WTC11 (cell line): ENCODE data around the gene ZBTB16. TPM values are rescaled to one million over a fixed set of nuclear protein-coding genes. Genes with fewer than 3 reads are reported as not detected.

ENCODE experiments used
- ATAC-seq: fragments of 200-7000 bp; cut with Tn5 transposase; 2 replicates; pipeline ENCODE4 v1.10.0; 2021; ENCODE audit warnings: mild to moderate bottlenecking, moderate library complexity
- CTCF ChIA-PET: fragments of 300-600 bp; sonication (Branson Sonifier 250); formaldehyde crosslinking; loops from one replicate; lab custom pipeline; 2021; ENCODE audit warnings: antibody characterized with exemption; lab: Charles Lee
- POLR2A ChIA-PET: fragments of 350-600 bp; sonication (Branson Sonifier 250); formaldehyde crosslinking; loops from one replicate; lab custom pipeline; 2021; ENCODE audit warnings: antibody characterized with exemption; lab: Charles Lee
- DNase-seq: peaks from one replicate; pipeline ENCODE4 v3.0.0; 2021; ENCODE audit warnings: low spot score
- H3K27ac Mint-ChIP-seq: 2 replicates; pipeline ENCODE4 v1.8.0; 2021; ENCODE audit warnings: mixed read lengths
- H3K27me3 Mint-ChIP-seq: 2 replicates; pipeline ENCODE4 v1.8.0; 2021; ENCODE audit warnings: low read depth, mild to moderate bottlenecking, moderate library complexity, mixed read lengths
- H3K36me3 Mint-ChIP-seq: 2 replicates; pipeline ENCODE4 v1.8.0; 2021; ENCODE audit warnings: mixed read lengths
- H3K4me1 Mint-ChIP-seq: 2 replicates; pipeline ENCODE4 v1.8.0; 2022; ENCODE audit warnings: mixed read lengths
- H3K4me3 Mint-ChIP-seq: 2 replicates; pipeline ENCODE4 v1.8.0; 2021; ENCODE audit warnings: mild to moderate bottlenecking, moderate library complexity, mixed read lengths
- H3K9me3 Mint-ChIP-seq: 2 replicates; pipeline ENCODE4 v1.8.0; 2021; ENCODE audit warnings: mixed read lengths
- ATF2 ChIP-seq: sonication (generic); formaldehyde crosslinking; IDR thresholded peaks from 2 replicates; pipeline ENCODE4 v1.8.1; 2022; ENCODE audit warnings: low read depth, missing genetic modification reagents, borderline replicate concordance
- CBFB ChIP-seq: sonication (generic); formaldehyde crosslinking; IDR thresholded peaks from 2 replicates; pipeline ENCODE4 v1.8.1; 2022; ENCODE audit warnings: mild to moderate bottlenecking, low read depth, missing genetic modification reagents
- E2F4 ChIP-seq: sonication (generic); formaldehyde crosslinking; IDR thresholded peaks from 2 replicates; pipeline ENCODE4 v1.8.1; 2022; ENCODE audit warnings: low read depth, mild to moderate bottlenecking, moderate library complexity, missing genetic modification reagents, borderline replicate concordance
- GRHL2 ChIP-seq: fragments of 250-450 bp; sonication (Bioruptor Pico); IDR thresholded peaks from 2 replicates; pipeline ENCODE4 v1.8.0; 2022; ENCODE audit warnings: mild to moderate bottlenecking, moderate library complexity; ENCODE audit not compliant: insufficient replicate concordance, severe bottlenecking
- IRF2 ChIP-seq: sonication (generic); formaldehyde crosslinking; IDR thresholded peaks from 2 replicates; pipeline ENCODE4 v1.8.0; 2022; ENCODE audit warnings: low read depth, missing genetic modification reagents, borderline replicate concordance
- JUN ChIP-seq: sonication (generic); formaldehyde crosslinking; IDR thresholded peaks from 2 replicates; pipeline ENCODE4 v1.8.0; 2023; ENCODE audit warnings: mild to moderate bottlenecking, missing genetic modification reagents
- KAT7 ChIP-seq: sonication (generic); formaldehyde crosslinking; IDR thresholded peaks from 2 replicates; pipeline ENCODE4 v1.8.1; 2023; ENCODE audit warnings: missing genetic modification reagents, mild to moderate bottlenecking, borderline replicate concordance
- MYBL2 ChIP-seq: sonication (generic); formaldehyde crosslinking; IDR thresholded peaks from 2 replicates; pipeline ENCODE4 v1.8.1; 2023; ENCODE audit warnings: mild to moderate bottlenecking, moderate library complexity, missing genetic modification reagents
- NFYB ChIP-seq: sonication (generic); formaldehyde crosslinking; conservative IDR thresholded peaks from 2 replicates; pipeline ENCODE4 v1.8.0; 2022; ENCODE audit warnings: low read depth, missing genetic modification reagents
- PRRX2 ChIP-seq: fragments of 250-450 bp; sonication (Bioruptor Pico); IDR thresholded peaks from 2 replicates; pipeline ENCODE4 v1.8.0; 2021; ENCODE audit warnings: mild to moderate bottlenecking
- SP1 ChIP-seq: sonication (generic); formaldehyde crosslinking; conservative IDR thresholded peaks from 2 replicates; pipeline ENCODE4 v1.8.1; 2022; ENCODE audit warnings: missing genetic modification reagents
- TCF7 ChIP-seq: sonication (generic); formaldehyde crosslinking; IDR thresholded peaks from 2 replicates; pipeline ENCODE4 v1.8.0; 2022; ENCODE audit warnings: mild to moderate bottlenecking, low read depth, missing genetic modification reagents, moderate library complexity
- TEAD1 ChIP-seq: sonication (generic); formaldehyde crosslinking; IDR thresholded peaks from 2 replicates; pipeline ENCODE4 v1.8.0; 2022; ENCODE audit warnings: mild to moderate bottlenecking, missing genetic modification reagents
- ZNF317 ChIP-seq: sonication (generic); formaldehyde crosslinking; IDR thresholded peaks from 2 replicates; pipeline ENCODE4 v1.8.1; 2023; ENCODE audit warnings: low read depth, mild to moderate bottlenecking, moderate library complexity, missing genetic modification reagents, borderline replicate concordance
- ZNF512 ChIP-seq: sonication (generic); formaldehyde crosslinking; IDR thresholded peaks from 2 replicates; pipeline ENCODE4 v1.8.1; 2022; ENCODE audit warnings: missing genetic modification reagents, borderline replicate concordance
- total RNA-seq: library from RNA; stranded (reverse); gene quantifications from 3 replicates; pipeline ENCODE4 v1.2.3, GENCODE V29; 2021
- TF ChIP-seq, protein P1 (sequence below): sonication (generic); formaldehyde crosslinking; conservative IDR thresholded peaks from 2 replicates; pipeline ENCODE4 v1.8.1; 2023; ENCODE audit warnings: mild to moderate bottlenecking, low read depth, missing genetic modification reagents, moderate library complexity
- TF ChIP-seq, protein P2 (sequence below): sonication (generic); formaldehyde crosslinking; IDR thresholded peaks from 2 replicates; pipeline ENCODE4 v1.8.0; 2022; ENCODE audit warnings: mild to moderate bottlenecking, missing genetic modification reagents
- TF ChIP-seq, protein P3 (sequence below): fragments of 250-450 bp; sonication (Bioruptor Pico); IDR thresholded peaks from 2 replicates; pipeline ENCODE4 v1.9.0; 2021; ENCODE audit warnings: moderate library complexity, mild to moderate bottlenecking, inconsistent platforms, borderline replicate concordance
- TF ChIP-seq, protein P4 (sequence below): fragments of 250-450 bp; sonication (Bioruptor Pico); IDR thresholded peaks from 2 replicates; pipeline ENCODE4 v1.9.0; 2021; ENCODE audit warnings: mild to moderate bottlenecking
- TF ChIP-seq, protein P5 (sequence below): sonication (generic); formaldehyde crosslinking; IDR thresholded peaks from 2 replicates; pipeline ENCODE4 v1.8.1; 2022; ENCODE audit warnings: mild to moderate bottlenecking, missing genetic modification reagents, moderate library complexity, borderline replicate concordance
- TF ChIP-seq, protein P6 (sequence below): fragments of 250-450 bp; sonication (Bioruptor Pico); conservative IDR thresholded peaks from 2 replicates; pipeline ENCODE4 v1.9.0; 2021; ENCODE audit warnings: mild to moderate bottlenecking

ZBTB16 gene
- total RNA-seq, 1 experiment from 2014 or later, result 0.57 TPM

GRCh38 chr11:114290503-114291235, 231.2 kb downstream of the ZBTB16 start (continued):
- TF ChIP-seq, protein P1, sequence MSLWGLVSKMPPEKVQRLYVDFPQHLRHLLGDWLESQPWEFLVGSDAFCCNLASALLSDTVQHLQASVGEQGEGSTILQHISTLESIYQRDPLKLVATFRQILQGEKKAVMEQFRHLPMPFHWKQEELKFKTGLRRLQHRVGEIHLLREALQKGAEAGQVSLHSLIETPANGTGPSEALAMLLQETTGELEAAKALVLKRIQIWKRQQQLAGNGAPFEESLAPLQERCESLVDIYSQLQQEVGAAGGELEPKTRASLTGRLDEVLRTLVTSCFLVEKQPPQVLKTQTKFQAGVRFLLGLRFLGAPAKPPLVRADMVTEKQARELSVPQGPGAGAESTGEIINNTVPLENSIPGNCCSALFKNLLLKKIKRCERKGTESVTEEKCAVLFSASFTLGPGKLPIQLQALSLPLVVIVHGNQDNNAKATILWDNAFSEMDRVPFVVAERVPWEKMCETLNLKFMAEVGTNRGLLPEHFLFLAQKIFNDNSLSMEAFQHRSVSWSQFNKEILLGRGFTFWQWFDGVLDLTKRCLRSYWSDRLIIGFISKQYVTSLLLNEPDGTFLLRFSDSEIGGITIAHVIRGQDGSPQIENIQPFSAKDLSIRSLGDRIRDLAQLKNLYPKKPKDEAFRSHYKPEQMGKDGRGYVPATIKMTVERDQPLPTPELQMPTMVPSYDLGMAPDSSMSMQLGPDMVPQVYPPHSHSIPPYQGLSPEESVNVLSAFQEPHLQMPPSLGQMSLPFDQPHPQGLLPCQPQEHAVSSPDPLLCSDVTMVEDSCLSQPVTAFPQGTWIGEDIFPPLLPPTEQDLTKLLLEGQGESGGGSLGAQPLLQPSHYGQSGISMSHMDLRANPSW (CRISPR knock-in tag), result no peak
- TF ChIP-seq ATF2 (no peak), GRHL2 (CRISPR knock-in tag) (no peak)

DNA sequence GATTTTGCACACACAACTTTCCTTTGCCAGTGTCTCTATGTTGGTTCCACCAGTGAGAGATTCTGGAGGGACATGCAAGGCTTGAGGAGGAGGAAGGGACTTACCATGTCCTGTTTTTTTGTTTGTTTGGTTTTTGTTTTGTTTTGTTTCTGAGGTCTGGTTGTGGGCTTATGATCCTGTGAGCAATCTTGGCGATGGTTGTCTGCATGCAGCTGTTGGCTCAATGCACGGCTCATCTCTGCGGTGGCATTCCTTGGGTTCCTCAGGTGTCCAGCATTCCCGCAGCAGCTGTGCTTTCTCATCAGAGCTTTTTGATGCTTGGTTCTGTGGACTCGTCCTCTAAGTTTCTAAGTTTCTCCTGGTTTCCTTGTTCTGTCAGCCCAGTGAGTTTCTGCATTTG, 231.9 kb downstream of the ZBTB16 start:
- Mint-ChIP-seq H3K4me1 (peaks cover 12% of the 10 kb centered on the region), H3K4me3 (no peak overlapping the region), H3K27ac (no peak overlapping the region), H3K36me3 (no peaks in the 10 kb centered on the region), H3K9me3 (peaks cover 4% of the 10 kb centered on the region), H3K27me3 (no peaks in the 10 kb centered on the region)
- DNase-seq (no peak), ATAC-seq (no peak)
- ChIA-PET CTCF (no interaction called here), POLR2A (no interaction called here)
- TF ChIP-seq GRHL2 (CRISPR knock-in tag) (no peak), ZNF512 (no peak), IRF2 (CRISPR knock-in tag) (no peak), PRRX2 (CRISPR knock-in tag) (no peak), NFYB (CRISPR knock-in tag) (no peak), CBFB (CRISPR knock-in tag) (no peak), KAT7 (CRISPR knock-in tag) (no peak), ZNF317 (CRISPR knock-in tag) (no peak), TEAD1 (no peak), E2F4 (CRISPR knock-in tag) (no peak), TCF7 (CRISPR knock-in tag) (no peak), JUN (no peak), MYBL2 (CRISPR knock-in tag) (no peak), SP1 (no peak)
- TF ChIP-seq, protein P2, sequence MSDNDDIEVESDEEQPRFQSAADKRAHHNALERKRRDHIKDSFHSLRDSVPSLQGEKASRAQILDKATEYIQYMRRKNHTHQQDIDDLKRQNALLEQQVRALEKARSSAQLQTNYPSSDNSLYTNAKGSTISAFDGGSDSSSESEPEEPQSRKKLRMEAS, result no peak
- TF ChIP-seq, protein P3, sequence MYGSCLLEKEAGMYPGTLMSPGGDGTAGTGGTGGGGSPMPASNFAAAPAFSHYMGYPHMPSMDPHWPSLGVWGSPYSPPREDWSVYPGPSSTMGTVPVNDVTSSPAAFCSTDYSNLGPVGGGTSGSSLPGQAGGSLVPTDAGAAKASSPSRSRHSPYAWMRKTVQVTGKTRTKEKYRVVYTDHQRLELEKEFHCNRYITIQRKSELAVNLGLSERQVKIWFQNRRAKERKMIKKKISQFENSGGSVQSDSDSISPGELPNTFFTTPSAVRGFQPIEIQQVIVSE (CRISPR knock-in tag), result no peak
- TF ChIP-seq, protein P4, sequence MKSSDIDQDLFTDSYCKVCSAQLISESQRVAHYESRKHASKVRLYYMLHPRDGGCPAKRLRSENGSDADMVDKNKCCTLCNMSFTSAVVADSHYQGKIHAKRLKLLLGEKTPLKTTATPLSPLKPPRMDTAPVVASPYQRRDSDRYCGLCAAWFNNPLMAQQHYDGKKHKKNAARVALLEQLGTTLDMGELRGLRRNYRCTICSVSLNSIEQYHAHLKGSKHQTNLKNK (CRISPR knock-in tag), result no peak
- TF ChIP-seq, protein P5, sequence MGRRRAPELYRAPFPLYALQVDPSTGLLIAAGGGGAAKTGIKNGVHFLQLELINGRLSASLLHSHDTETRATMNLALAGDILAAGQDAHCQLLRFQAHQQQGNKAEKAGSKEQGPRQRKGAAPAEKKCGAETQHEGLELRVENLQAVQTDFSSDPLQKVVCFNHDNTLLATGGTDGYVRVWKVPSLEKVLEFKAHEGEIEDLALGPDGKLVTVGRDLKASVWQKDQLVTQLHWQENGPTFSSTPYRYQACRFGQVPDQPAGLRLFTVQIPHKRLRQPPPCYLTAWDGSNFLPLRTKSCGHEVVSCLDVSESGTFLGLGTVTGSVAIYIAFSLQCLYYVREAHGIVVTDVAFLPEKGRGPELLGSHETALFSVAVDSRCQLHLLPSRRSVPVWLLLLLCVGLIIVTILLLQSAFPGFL (CRISPR knock-in tag), result no peak
- TF ChIP-seq, protein P6, sequence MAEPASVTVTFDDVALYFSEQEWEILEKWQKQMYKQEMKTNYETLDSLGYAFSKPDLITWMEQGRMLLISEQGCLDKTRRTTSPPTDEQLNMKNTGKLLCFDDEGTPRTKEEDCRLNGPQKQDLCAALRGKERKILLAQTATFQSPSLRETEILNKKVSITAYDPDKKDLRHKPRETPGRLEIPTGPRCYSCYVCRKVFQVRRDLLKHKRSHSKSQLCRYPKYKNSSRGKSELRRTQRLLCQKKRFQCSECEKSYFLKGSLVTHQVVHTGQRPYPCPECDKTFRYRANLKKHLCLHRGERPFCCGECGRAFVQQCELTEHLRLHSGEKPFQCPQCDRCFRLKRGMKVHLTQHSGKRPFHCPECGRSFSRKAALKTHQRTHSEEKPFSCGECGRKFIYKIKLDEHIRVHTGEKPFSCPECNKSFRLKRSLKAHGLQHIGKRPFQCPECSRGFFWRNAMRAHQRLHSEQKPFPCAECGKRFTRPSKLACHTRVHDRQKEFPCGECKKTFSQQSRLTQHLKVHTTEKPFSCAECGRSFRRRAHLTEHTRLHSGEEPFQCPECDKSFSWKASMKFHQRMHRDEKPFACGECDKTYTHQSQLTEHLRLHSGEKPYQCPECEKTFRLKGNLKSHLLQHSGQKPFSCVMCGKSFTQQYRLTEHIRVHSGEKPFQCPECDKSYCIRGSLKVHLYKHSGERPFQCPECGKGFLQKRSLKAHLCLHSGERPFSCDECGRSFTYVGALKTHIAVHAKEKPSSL (CRISPR knock-in tag), result no peak
